Measurements from ENCODE around the gene SEC11C. TPM values are rescaled to one million over a fixed set of nuclear protein-coding genes. Genes with fewer than 3 reads are reported as not detected.

SEC11C gene
- total RNA-seq, 1 experiment from 2014 or later: 50.6 TPM

DNA sequence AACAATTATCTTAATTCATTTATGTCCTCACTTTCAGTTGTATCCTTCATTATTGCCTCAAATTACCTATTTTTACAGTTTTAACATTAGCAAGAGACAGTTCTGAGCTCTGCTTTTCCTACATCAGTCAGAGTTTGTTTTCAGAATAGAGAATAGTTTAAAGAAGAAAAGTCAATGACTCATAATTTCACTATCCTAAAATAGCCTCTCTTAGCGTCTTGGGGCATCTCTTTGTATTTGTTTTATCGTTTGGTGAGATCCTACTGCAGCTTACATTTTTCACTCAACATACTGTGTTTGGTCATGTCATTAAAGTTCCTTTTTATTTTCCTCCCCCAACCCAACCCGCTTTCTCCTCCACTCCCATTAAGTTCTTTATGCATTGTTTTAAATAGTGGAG lies 3.8 kb downstream of the SEC11C start:
- H4K20me1 ChIP-seq (ENCODE audit: low read length): 0 out of 2 replicates have a peak, but pooled peaks cover 4% of the 10 kb centered on the region
- H3K79me2 ChIP-seq (ENCODE audit: low read length): peaks cover 47% of the 10 kb centered on the region
- H3K9me2 ChIP-seq (replicated peaks; ENCODE audit: low read length): no peaks in the 10 kb centered on the region
- no peak for ATAC-seq
- no peak overlapping the region for H2AFZ ChIP-seq (ENCODE audit: low read length)
- ChIA-PET CTCF (no interaction called here), POLR2A (ENCODE audit: unreplicated experiment) (no interaction called here)
- H3K4me2 ChIP-seq (ENCODE audit: low read length): no peak overlapping the region
- no peak overlapping the region for H3K27ac ChIP-seq (ENCODE audit: low read length)
- H3K4me3 ChIP-seq (ENCODE audit: low read length): no peak overlapping the region
- BruUV-seq (replicated peaks): no TSS peak
- intact Hi-C loops (cut with micrococcal nuclease): no loop called here
- H3K4me1 ChIP-seq (ENCODE audit: insufficient read depth, low read length): peaks cover 10% of the 10 kb centered on the region
- H3K36me3 ChIP-seq (ENCODE audit: low read depth, low read length): no peaks in the 10 kb centered on the region
- TF ChIP-seq CTCF (conservative IDR thresholded peaks at IDR 0.05; ENCODE audit: low read depth, low read length) (no peak), EZH2phosphoT487 (IDR thresholded peaks at IDR 0.05; ENCODE audit: borderline replicate concordance, low read length) (no peak), EZH2 (IDR thresholded peaks at IDR 0.05; ENCODE audit: low read length, unreplicated experiment) (no peak)
- no peaks in the 10 kb centered on the region for H3K27me3 ChIP-seq (ENCODE audit: low read length)
- DNase-seq: no peak
- no peaks in the 10 kb centered on the region for H3F3A ChIP-seq (ENCODE audit: low read length, unreplicated experiment)
- H3K9ac ChIP-seq (ENCODE audit: low read length): no peak overlapping the region
- H3K9me3 ChIP-seq (ENCODE audit: low read length): no peaks in the 10 kb centered on the region

- H3K27ac ChIP-seq (ENCODE audit: low read length): no peak overlapping the region
- H3K4me1 ChIP-seq (ENCODE audit: insufficient read depth, low read length): peaks cover 10% of the 10 kb centered on the region
- ATAC-seq: no peak
- no peak overlapping the region for H3K4me3 ChIP-seq (ENCODE audit: low read length)
- no peak for DNase-seq
- no peaks in the 10 kb centered on the region for H3K36me3 ChIP-seq (ENCODE audit: low read depth, low read length)
- no peak overlapping the region for H2AFZ ChIP-seq (ENCODE audit: low read length)
- H3K4me2 ChIP-seq (ENCODE audit: low read length): no peak overlapping the region
- intact Hi-C loops (cut with micrococcal nuclease): no loop called here
- peaks cover 47% of the 10 kb centered on the region for H3K79me2 ChIP-seq (ENCODE audit: low read length)
- no peaks in the 10 kb centered on the region for H3K27me3 ChIP-seq (ENCODE audit: low read length)
- BruUV-seq (replicated peaks): no TSS peak
- H3F3A ChIP-seq (ENCODE audit: low read length, unreplicated experiment): no peaks in the 10 kb centered on the region
- 0 out of 2 replicates have a peak, but pooled peaks cover 4% of the 10 kb centered on the region for H4K20me1 ChIP-seq (ENCODE audit: low read length)
- H3K9ac ChIP-seq (ENCODE audit: low read length): no peak overlapping the region
- ChIA-PET POLR2A (ENCODE audit: unreplicated experiment) (no interaction called here), CTCF (no interaction called here)
- H3K9me2 ChIP-seq (replicated peaks; ENCODE audit: low read length): no peaks in the 10 kb centered on the region
- no peaks in the 10 kb centered on the region for H3K9me3 ChIP-seq (ENCODE audit: low read length)
- TF ChIP-seq CTCF (conservative IDR thresholded peaks at IDR 0.05; ENCODE audit: low read depth, low read length) (no peak), EZH2 (IDR thresholded peaks at IDR 0.05; ENCODE audit: low read length, unreplicated experiment) (no peak), EZH2phosphoT487 (IDR thresholded peaks at IDR 0.05; ENCODE audit: borderline replicate concordance, low read length) (no peak)
These were observed 4.8 kb downstream of the SEC11C start for GRCh38 chr18:59144483-59144882.

- Histone ChIP-seq H3K4me3 (ENCODE audit: low read length) (no peak overlapping the region), H3K9ac (ENCODE audit: low read length) (no peak overlapping the region), H4K20me1 (ENCODE audit: low read length) (0 out of 2 replicates have a peak, but pooled peaks cover 4% of the 10 kb centered on the region), H3F3A (ENCODE audit: low read length, unreplicated experiment) (no peaks in the 10 kb centered on the region), H3K27ac (ENCODE audit: low read length) (no peak overlapping the region), H3K4me2 (ENCODE audit: low read length) (no peak overlapping the region), H3K9me3 (ENCODE audit: low read length) (no peaks in the 10 kb centered on the region), H3K36me3 (ENCODE audit: low read depth, low read length) (no peaks in the 10 kb centered on the region), H3K27me3 (ENCODE audit: low read length) (no peaks in the 10 kb centered on the region), H3K79me2 (ENCODE audit: low read length) (peaks cover 46% of the 10 kb centered on the region), H3K9me2 (replicated peaks; ENCODE audit: low read length) (no peaks in the 10 kb centered on the region), H2AFZ (ENCODE audit: low read length) (no peak overlapping the region), H3K4me1 (ENCODE audit: insufficient read depth, low read length) (peaks cover 10% of the 10 kb centered on the region)
- DNase-seq (no peak), ATAC-seq (no peak)
- intact Hi-C loops (cut with micrococcal nuclease): no loop called here
- ChIA-PET POLR2A (ENCODE audit: unreplicated experiment) (no interaction called here), CTCF (no interaction called here)
- no TSS peak for BruUV-seq (replicated peaks)
- TF ChIP-seq EZH2 (IDR thresholded peaks at IDR 0.05; ENCODE audit: low read length, unreplicated experiment) (no peak), CTCF (conservative IDR thresholded peaks at IDR 0.05; ENCODE audit: low read depth, low read length) (no peak), EZH2phosphoT487 (IDR thresholded peaks at IDR 0.05; ENCODE audit: borderline replicate concordance, low read length) (no peak)
These were observed 5.4 kb downstream of the SEC11C start for GRCh38 chr18:59145055-59145454.

Data from PC-3 (cell line).